EL (cell line): ENCODE measurements around the gene MZF1.
"Not testable (repeated sequence)": the region's sequence is repeated elsewhere in the genome, so short reads cannot be mapped to it uniquely, and the experiment has no call there.

Experiments used
- DNase-seq: peaks from one replicate; pipeline ENCODE4 v3.0.0-alpha.2; 2016

Gene MZF1

GRCh38 chr19:58554494-58555368, 18.4 kb downstream of the MZF1 start, which contains the start of gene CHMP2A:
TSS of gene CHMP2A (minus strand) at chr19:58555105. CDS start at chr19:58554212, 893 bp downstream.
- peak; percentile 96 for DNase-seq

GRCh38 chr19:58553799-58554493, 19.2 kb downstream of the MZF1 start:
- DNase-seq = no peak

DNA sequence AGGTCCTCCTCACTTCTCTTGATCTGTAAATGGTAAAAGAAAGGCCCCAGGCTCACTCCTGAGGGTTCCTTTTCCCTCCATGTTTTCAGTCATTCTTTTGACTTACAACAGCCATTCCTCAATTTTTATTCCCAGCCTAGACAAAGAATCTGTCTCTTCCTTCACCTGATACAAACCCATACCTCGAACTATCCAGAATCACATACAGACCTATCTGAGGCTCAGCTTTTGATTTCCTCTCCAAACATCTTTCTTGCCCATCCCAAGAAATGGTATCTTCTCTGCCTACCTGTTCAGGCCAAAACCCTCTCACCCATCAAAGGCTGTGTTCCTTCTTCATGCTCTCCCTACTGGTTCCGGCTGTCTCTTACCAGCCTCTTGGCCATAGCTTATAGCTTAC, 20.5 kb downstream of the MZF1 start:
- DNase-seq = no peak

GRCh38 chr19:58551577-58552471, 21.3 kb downstream of the MZF1 start:
- DNase-seq = no peak

DNA sequence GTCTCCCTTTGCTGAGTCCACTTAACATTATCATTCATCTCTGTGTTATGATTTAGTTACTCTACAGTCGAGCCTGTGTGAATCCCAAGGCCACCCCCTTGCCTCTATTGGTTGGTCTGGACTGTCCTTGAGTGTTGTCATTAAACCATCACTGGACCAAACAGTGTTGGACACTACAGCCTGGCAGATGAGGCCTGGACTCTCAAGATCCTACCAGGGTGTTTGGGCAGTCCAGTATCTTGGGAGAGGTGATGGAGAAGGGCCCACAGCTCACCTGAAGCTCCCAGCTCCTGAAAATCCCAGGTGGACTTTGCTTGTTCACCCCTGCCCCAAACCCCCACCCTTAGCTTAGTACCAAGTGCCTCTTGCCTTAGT, 22.0 kb downstream of the MZF1 start:
- no peak for DNase-seq

- no peak for DNase-seq
Measured at GRCh38 chr19:58550362-58551122, 22.6 kb downstream of the MZF1 start.

DNA sequence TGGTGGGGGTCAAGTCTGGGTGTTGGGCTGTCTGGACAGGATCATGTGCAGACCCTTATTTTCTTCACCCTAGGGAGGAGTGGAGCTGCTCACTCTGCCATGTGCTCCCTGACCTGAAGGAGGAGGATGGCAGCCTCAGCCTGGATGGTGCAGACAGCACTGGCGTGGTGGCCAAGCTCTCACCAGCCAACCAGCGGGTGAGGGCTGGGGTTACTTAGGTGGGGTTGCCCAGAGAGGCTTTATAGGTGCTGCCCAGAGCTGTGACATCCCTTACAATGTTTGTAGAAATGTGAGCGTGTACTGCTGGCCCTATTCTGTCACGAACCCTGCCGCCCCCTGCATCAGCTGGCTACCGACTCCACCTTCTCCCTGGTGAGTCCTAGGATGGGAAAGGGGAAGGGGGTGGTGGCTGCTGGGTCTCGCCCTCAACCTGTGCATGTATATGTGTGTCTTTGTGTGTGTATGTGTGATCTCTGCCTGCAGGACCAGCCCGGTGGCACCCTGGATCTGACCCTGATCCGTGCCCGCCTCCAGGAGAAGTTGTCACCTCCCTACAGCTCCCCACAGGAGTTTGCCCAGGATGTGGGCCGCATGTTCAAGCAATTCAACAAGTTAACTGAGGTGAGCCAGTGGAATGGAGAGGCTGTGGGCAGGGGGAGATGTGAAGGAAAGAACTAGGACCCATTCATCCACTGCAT, 23.3 kb downstream of the MZF1 start:
- no peak for DNase-seq

- no peak for DNase-seq
Measured at GRCh38 chr19:58548859-58549663, 24.1 kb downstream of the MZF1 start.

- DNase-seq = no peak
Measured at GRCh38 chr19:58547323-58548312, 25.5 kb downstream of the MZF1 start.

GRCh38 chr19:58546019-58546530, 27.1 kb downstream of the MZF1 start:
- DNase-seq = no peak

DNA sequence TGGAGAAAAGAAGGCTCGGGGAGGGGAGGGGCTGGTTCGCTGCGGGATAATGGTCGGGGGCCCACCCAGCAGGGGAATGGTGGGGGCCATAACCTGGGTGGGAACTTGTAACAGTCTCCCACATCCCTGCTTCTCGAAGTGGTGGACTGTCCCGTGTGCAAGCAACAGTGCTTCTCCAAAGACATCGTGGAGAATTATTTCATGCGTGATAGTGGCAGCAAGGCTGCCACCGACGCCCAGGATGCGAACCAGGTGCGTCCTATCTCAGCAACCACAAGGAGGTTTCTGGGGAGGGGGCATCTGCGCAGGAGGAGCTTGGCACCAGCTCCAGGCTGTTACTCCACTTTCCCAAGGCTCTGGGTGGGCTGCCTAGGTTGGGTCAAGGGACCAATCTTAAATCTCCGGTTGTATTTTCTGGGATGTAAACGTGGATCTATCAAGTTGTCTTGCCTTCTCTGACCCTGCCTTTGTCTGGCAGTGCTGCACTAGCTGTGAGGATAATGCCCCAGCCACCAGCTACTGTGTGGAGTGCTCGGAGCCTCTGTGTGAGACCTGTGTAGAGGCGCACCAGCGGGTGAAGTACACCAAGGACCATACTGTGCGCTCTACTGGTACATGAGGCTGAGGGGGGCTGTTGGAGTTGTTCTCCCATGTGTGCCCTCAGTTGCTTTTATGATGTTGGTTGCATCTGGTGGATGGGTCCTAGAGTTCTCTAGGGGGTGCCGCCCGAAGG, 27.7 kb downstream of the MZF1 start:
- DNase-seq = no peak

GRCh38 chr19:58544591-58545285, 28.4 kb downstream of the MZF1 start:
- no peak for DNase-seq

DNA sequence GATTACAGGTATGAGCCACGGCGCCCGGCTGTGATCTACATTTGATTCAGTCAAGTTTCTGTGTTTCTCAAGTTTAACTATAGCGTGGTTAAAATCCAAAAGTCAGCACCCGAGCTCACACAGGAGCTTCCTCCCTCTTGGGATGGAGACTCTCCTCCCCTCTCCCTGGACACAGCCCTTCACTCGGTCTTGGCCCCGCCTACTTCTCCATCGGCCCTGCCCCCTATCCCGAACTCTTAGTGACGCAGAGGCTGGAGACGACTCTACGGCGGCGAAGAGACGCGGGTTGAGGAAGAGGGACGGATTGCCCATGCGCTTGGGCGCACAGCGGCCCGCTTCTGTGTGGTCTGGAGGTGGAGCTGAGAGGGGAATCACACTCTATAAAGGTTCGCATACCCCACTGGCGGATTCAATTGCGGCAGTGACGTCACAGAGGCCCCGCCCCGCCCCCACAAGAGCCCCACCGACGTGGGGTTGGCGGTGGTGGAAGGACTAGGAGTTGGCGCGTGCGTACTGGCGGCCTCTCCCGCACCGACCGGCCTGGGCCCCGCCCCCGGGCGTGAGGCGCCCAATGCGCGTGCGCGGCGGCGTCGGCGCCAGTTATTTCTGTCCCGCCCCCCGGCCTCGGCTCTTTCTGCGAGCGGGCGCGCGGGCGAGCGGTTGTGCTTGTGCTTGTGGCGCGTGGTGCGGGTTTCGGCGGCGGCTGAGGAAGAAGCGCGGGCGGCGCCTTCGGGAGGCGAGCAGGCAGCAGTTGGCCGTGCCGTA, 29.1 kb downstream of the MZF1 start, which contains the start of gene TRIM28:
Gene TRIM28 (plus strand): TSS at position 239 of the 765 bp plus-strand sequence. CDS start 694 bp downstream, outside the sequence.
- DNase-seq = peak; percentile 99

- DNase-seq = not testable (repeated sequence)
Measured at GRCh38 chr19:58542641-58543372, 30.3 kb downstream of the MZF1 start.

DNA sequence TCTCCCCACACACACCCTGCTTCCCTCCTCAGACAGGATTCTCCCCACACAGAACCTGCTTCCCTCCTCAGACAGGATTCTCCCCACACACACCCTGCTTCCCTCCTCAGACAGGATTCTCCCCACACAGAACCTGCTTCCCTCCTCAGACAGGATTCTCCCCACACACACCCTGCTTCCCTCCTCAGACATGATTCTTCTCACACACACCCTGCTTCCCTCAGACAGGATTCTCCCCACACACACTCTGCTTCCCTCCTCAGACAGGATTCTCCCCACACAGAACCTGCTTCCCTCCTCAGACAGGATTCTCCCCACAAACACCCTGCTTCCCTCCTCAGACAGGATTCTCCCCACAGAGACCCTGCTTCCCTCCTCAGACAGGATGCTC, 34.0 kb downstream of the MZF1 start:
- not testable (repeated sequence) for DNase-seq
